ENCODE measurements around the gene WNK2. TPM values are rescaled to one million over a fixed set of nuclear protein-coding genes. Genes with fewer than 3 reads are reported as not detected.

The WNK2 gene
- polyA plus RNA-seq, 2 of the 4 experiments (the other 2 are of a cell fraction): 2.1 to 6.7 TPM

- TF ChIP-seq E2F6 (IDR thresholded peaks at IDR 0.05; ENCODE audit: borderline replicate concordance, low read depth): no peak
Observed at GRCh38 chr9:93182572-93182971, 1.4 kb upstream of the WNK2 start (continued).

- Histone ChIP-seq H3K4me3 (peak overlapping the region; percentile 82), H3K9me3 (no peaks in the 10 kb centered on the region), H3K4me2 (peak overlapping the region; percentile 98), H3K27ac (peak overlapping the region in 1 of 2 experiments; percentile 97; a peak in 2 of 6 replicates), H3K4me1 (0 out of 3 replicates have a peak, but pooled peaks cover 3% of the 10 kb centered on the region)
- FAIRE-seq (no peak), ATAC-seq (no peak), DNase-seq (ENCODE audit: low read depth in 1 of 2, low spot score in 1 of 2) (no peak)
- TF ChIP-seq ZFP36 (IDR thresholded peaks at IDR 0.05; ENCODE audit: borderline replicate concordance, partially characterized antibody): peak; percentile 64
- no peak for TF ChIP-seq ZC3H11A (IDR thresholded peaks at IDR 0.05)
- TF ChIP-seq ZSCAN20 (CRISPR knock-in tag; IDR thresholded peaks at IDR 0.05): no peak
- WGBS (ENCODE audit: missing lambda C conversion rate): 69% methylated on average over 5 of the region's 5 CpGs
- CTCF ChIA-PET: interaction anchor here (0.8 to 1.7 kb wide), 4 partner anchors 11 to 121 kb away, joined by 3 to 5 read pairs (median 3); no protein-coding TSS in a partner anchor
- POLR2A ChIA-PET: no interaction called here
Observed at GRCh38 chr9:93183131-93183662, 742 bp upstream of the WNK2 start.

GRCh38 chr9:93184432-93185265, 710 bp downstream of the WNK2 start:
- TF ChIP-seq HOXB13 (CRISPR knock-in tag; IDR thresholded peaks at IDR 0.05; ENCODE audit: low read depth) (no peak), FOSB (CRISPR knock-in tag; IDR thresholded peaks at IDR 0.05) (no peak), PHF8 (IDR thresholded peaks at IDR 0.05; ENCODE audit: borderline replicate concordance, low read depth) (no peak), FOSL2 (IDR thresholded peaks at IDR 0.05) (no peak), FOSL2 (CRISPR knock-in tag; IDR thresholded peaks at IDR 0.05) (no peak), RNF2 (IDR thresholded peaks at IDR 0.05; ENCODE audit: borderline replicate concordance, low read depth) (no peak), PBX3 (IDR thresholded peaks at IDR 0.05) (no peak), ESRRA (IDR thresholded peaks at IDR 0.05; ENCODE audit: borderline replicate concordance, low read length) (no peak), FOXS1 (CRISPR knock-in tag; IDR thresholded peaks at IDR 0.05) (no peak), ZFP36 (IDR thresholded peaks at IDR 0.05; ENCODE audit: borderline replicate concordance, partially characterized antibody) (no peak), RFX5 (IDR thresholded peaks at IDR 0.05) (no peak), EP300 (IDR thresholded peaks at IDR 0.05) (no peak), NFE2L2 (conservative IDR thresholded peaks at IDR 0.05; ENCODE audit: low read length) (no peak), RCOR1 (IDR thresholded peaks at IDR 0.05; ENCODE audit: low read depth, low read length) (no peak), TP53 (CRISPR knock-in tag; IDR thresholded peaks at IDR 0.05) (no peak), E2F6 (IDR thresholded peaks at IDR 0.05; ENCODE audit: borderline replicate concordance, low read depth) (no peak), SMC3 (IDR thresholded peaks at IDR 0.05) (no peak)
- ATAC-seq: peak; percentile 63 to 65
- no peak for FAIRE-seq
- Histone ChIP-seq H3K4me2 (peak overlapping the region; percentile 98), H3K27ac (peak overlapping the region; percentile 79 to 97), H3K4me3 (peak overlapping the region; percentile 82), H3K9me3 (no peaks in the 10 kb centered on the region), H3K4me1 (0 out of 3 replicates have a peak, but pooled peaks cover 3% of the 10 kb centered on the region)
- WGBS (ENCODE audit: missing lambda C conversion rate): 91% methylated on average over 31 of the region's 97 CpGs
- DNase-seq (ENCODE audit: low read depth in 1 of 2, low spot score in 1 of 2): peak in 1 of 2 experiments; percentile 69
- CTCF ChIA-PET: interaction anchor here (1.7 kb wide), 1 partner anchor 120 kb away, joined by 5 read pairs; no protein-coding TSS in a partner anchor
- POLR2A ChIA-PET: no interaction called here
